CD14-positive monocyte (primary cell): Measurements from ENCODE around the gene OR51V1. TPM values are rescaled to one million over a fixed set of nuclear protein-coding genes. Genes with fewer than 3 reads are reported as not detected.

ENCODE experiments used
- DNase-seq, 3 donors: peaks; one replicate each; pipeline ENCODE4 v3.0.0-alpha.2; 2011 to 2022
- H2AFZ ChIP-seq: 2 replicates; pipeline ENCODE4 v1.6.0; 2012; ENCODE audit warnings: mild to moderate bottlenecking, low read depth, low read length, inconsistent platforms; ENCODE audit not compliant: insufficient read depth, poor library complexity, severe bottlenecking
- H3K27ac ChIP-seq, 2 donors: 1 replicate in 1 of 2; 2 replicates in 1 of 2; pipeline ENCODE4 v1.5.1; 2012 to 2013; ENCODE audit warnings: low read length in 2 of 2, control low read depth in 1 of 2, inconsistent platforms in 1 of 2, low read depth in 1 of 2, mild to moderate bottlenecking in 1 of 2
- H3K27me3 ChIP-seq, 2 donors: one replicate each; pipeline versions ENCODE4 v1.6.0 to v1.6.1; 2011 to 2013; ENCODE audit warnings: low read length in 2 of 2; ENCODE audit not compliant: control insufficient read depth in 2 of 2, insufficient read depth in 2 of 2
- H3K36me3 ChIP-seq, 2 donors: replicated peaks in 1 of 2; 1 replicate in 1 of 2; 2 replicates in 1 of 2; pipeline versions ENCODE4 v1.5.1 to v1.6.1; 2012 to 2013; ENCODE audit warnings: low read length in 2 of 2, control low read depth in 1 of 2, inconsistent platforms in 1 of 2, mild to moderate bottlenecking in 1 of 2; ENCODE audit not compliant: insufficient read depth in 2 of 2, control insufficient read depth in 1 of 2
- H3K4me1 ChIP-seq, 2 donors: 1 replicate in 1 of 2; 2 replicates in 1 of 2; pipeline versions ENCODE4 v1.5.1 to v1.6.1; 2012 to 2013; ENCODE audit warnings: low read length in 2 of 2, control low read depth in 1 of 2, inconsistent platforms in 1 of 2, mild to moderate bottlenecking in 1 of 2, moderate library complexity in 1 of 2; ENCODE audit not compliant: insufficient read depth in 2 of 2, control insufficient read depth in 1 of 2
- H3K4me2 ChIP-seq: replicated peaks from 2 replicates; pipeline ENCODE3; 2012; ENCODE audit warnings: low read length, moderate library complexity, mild to moderate bottlenecking; ENCODE audit not compliant: poor library complexity, severe bottlenecking; ENCODE audit errors: extremely low read depth
- H3K4me3 ChIP-seq, 3 experiments: fragments of 200-600 bp in 1 of 3; sonication (generic) in 1 of 3; replicated peaks in 1 of 3; 1 replicate in 2 of 3; 2 replicates in 1 of 3; pipeline ENCODE4 v1.5.1; 2011 to 2013; ENCODE audit warnings: low read length in 3 of 3, mild to moderate bottlenecking in 3 of 3, control low read depth in 2 of 3, low read depth in 2 of 3, inconsistent platforms in 1 of 3, moderate library complexity in 1 of 3
- H3K79me2 ChIP-seq: 2 replicates; pipeline ENCODE4 v1.6.0; 2012; ENCODE audit warnings: mild to moderate bottlenecking, control low read depth, inconsistent platforms, low read length, moderate library complexity; ENCODE audit not compliant: insufficient read depth
- H3K9ac ChIP-seq: 2 replicates; pipeline ENCODE4 v1.6.0; 2017; ENCODE audit warnings: low read length, mild to moderate bottlenecking; ENCODE audit not compliant: insufficient read depth, poor library complexity, severe bottlenecking
- H3K9me3 ChIP-seq, 2 donors: replicated peaks in 1 of 2; 1 replicate in 1 of 2; 2 replicates in 1 of 2; pipeline versions ENCODE4 v1.5.1 to v1.6.1; 2012 to 2013; ENCODE audit warnings: low read length in 2 of 2, control low read depth in 1 of 2; ENCODE audit not compliant: control insufficient read depth in 1 of 2, insufficient read depth in 1 of 2
- H4K20me1 ChIP-seq: 2 replicates; pipeline ENCODE4 v1.6.0; 2012; ENCODE audit warnings: mild to moderate bottlenecking, low read length, control low read depth, moderate library complexity; ENCODE audit not compliant: insufficient read depth
- H3K27ac Mint-ChIP-seq, 7 donors: one replicate each; pipeline ENCODE4 v1.8.0; 2020; ENCODE audit warnings: mild to moderate bottlenecking in 7 of 7, mixed read lengths in 7 of 7, moderate library complexity in 6 of 7, inconsistent platforms in 2 of 7
- H3K27me3 Mint-ChIP-seq, 3 donors: one replicate each; pipeline ENCODE4 v1.8.0; 2021 to 2022; ENCODE audit warnings: low read depth in 3 of 3, mild to moderate bottlenecking in 3 of 3, mixed read lengths in 3 of 3, moderate library complexity in 3 of 3, inconsistent platforms in 1 of 3
- H3K36me3 Mint-ChIP-seq, 2 donors: one replicate each; pipeline ENCODE4 v1.8.0; 2020; ENCODE audit warnings: mixed read lengths in 2 of 2, inconsistent platforms in 1 of 2, mild to moderate bottlenecking in 1 of 2
- H3K4me1 Mint-ChIP-seq: one replicate; pipeline ENCODE4 v1.8.0; 2020; ENCODE audit warnings: mild to moderate bottlenecking, mixed read lengths
- H3K4me3 Mint-ChIP-seq, 2 donors: one replicate each; pipeline ENCODE4 v1.8.0; 2020; ENCODE audit warnings: mild to moderate bottlenecking in 2 of 2, mixed read lengths in 2 of 2, moderate library complexity in 1 of 2
- H3K9me3 Mint-ChIP-seq, 7 donors: one replicate each; pipeline ENCODE4 v1.8.0; 2020 to 2022; ENCODE audit warnings: mixed read lengths in 7 of 7, mild to moderate bottlenecking in 6 of 7, moderate library complexity in 6 of 7, inconsistent platforms in 2 of 7
- whole genome bisulfite sequencing: methylation state at CpG from one replicate; pipeline ENCODE4 v1.1.5; 2013; ENCODE audit warnings: missing lambda C conversion rate; ENCODE audit not compliant: insufficient coverage; 5-methylcytosine and 5-hydroxymethylcytosine counted together
- intact Hi-C, 2 donors: fragments of 100-400 bp; cut with micrococcal nuclease; formaldehyde crosslinking; loops; one replicate each; pipeline versions ENCODE4 v1.15.0 to v1.15.1; 2023
- polyA plus RNA-seq, 3 donors: library from polyadenylated mRNA; depleted of rRNA in 1 of 3; unstranded in 2 of 3; stranded (reverse) in 1 of 3; fragments of 300-500 nt in 2 of 3; fragments of >200 nt in 1 of 3; fragmentation: Illumina TruSeq in 2 of 3; gene quantifications; 1 replicate in 2 of 3; 2 replicates in 1 of 3; pipeline ENCODE4 v1.2.3, GENCODE V29; 2012 to 2021
- TF ChIP-seq, protein P1 (sequence below): fragments of 200-600 bp; IDR thresholded peaks from one replicate; pipeline ENCODE4 v1.8.0; 2022; ENCODE audit warnings: antibody characterized with exemption, mild to moderate bottlenecking

Gene OR51V1
- polyA plus RNA-seq, 3 donors, result not detected

GRCh38 chr11:5154657-5155056, 45.8 kb downstream of the OR51V1 start, which contains the start of gene OR52A1:
TSS of gene OR52A1 (minus strand) at chr11:5154757. CDS start at chr11:5152369, 2,388 bp downstream.
- H2AFZ ChIP-seq, result no peak within 1 kb of the TSS
- H3K4me3 ChIP-seq, result no peak within 1 kb of the TSS
- whole genome bisulfite sequencing, result 100% methylated on average over 1 of the region's 3 CpGs
- peaks cover 0 to 1% (median 0%) of the 10 kb centered on the region in 3 donors for H3K27me3 Mint-ChIP-seq
- no peak within 1 kb of the TSS for H3K4me2 ChIP-seq
- H4K20me1 ChIP-seq, result no peaks in the 10 kb centered on the region
- no peaks in the 10 kb centered on the region for H3K79me2 ChIP-seq
- no peaks in the 10 kb centered on the region for H3K27me3 ChIP-seq
- no peaks in the 10 kb centered on the region for H3K36me3 Mint-ChIP-seq
- H3K4me1 Mint-ChIP-seq, result no peaks in the 10 kb centered on the region
- intact Hi-C loops, result loop anchor here in 1 of 2 donors (10.0 kb wide), 1 partner anchor 60 kb away; no protein-coding TSS in a partner anchor
- no peak within 1 kb of the TSS for H3K9ac ChIP-seq
- H3K27ac ChIP-seq, result no peak within 1 kb of the TSS
- no peaks in the 10 kb centered on the region for H3K9me3 ChIP-seq
- H3K4me3 Mint-ChIP-seq, result no peak within 1 kb of the TSS
- H3K9me3 Mint-ChIP-seq, result peaks cover 0 to 4% (median 0%) of the 10 kb centered on the region in 7 donors
- TF ChIP-seq, protein P1, sequence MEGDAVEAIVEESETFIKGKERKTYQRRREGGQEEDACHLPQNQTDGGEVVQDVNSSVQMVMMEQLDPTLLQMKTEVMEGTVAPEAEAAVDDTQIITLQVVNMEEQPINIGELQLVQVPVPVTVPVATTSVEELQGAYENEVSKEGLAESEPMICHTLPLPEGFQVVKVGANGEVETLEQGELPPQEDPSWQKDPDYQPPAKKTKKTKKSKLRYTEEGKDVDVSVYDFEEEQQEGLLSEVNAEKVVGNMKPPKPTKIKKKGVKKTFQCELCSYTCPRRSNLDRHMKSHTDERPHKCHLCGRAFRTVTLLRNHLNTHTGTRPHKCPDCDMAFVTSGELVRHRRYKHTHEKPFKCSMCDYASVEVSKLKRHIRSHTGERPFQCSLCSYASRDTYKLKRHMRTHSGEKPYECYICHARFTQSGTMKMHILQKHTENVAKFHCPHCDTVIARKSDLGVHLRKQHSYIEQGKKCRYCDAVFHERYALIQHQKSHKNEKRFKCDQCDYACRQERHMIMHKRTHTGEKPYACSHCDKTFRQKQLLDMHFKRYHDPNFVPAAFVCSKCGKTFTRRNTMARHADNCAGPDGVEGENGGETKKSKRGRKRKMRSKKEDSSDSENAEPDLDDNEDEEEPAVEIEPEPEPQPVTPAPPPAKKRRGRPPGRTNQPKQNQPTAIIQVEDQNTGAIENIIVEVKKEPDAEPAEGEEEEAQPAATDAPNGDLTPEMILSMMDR, result no peak
- H3K4me1 ChIP-seq, result no peaks in the 10 kb centered on the region
- DNase-seq, result no peak
- H3K36me3 ChIP-seq, result no peaks in the 10 kb centered on the region
- H3K27ac Mint-ChIP-seq, result no peak within 1 kb of the TSS

- TF ChIP-seq, protein P1, result no peak
- intact Hi-C loops, result loop anchor here in 1 of 2 donors (10.0 kb wide), 1 partner anchor 61 kb away; no protein-coding TSS in a partner anchor
- WGBS, result no CpG with 5 or more reads among the region's 3 CpGs
- H2AFZ ChIP-seq, result no peak overlapping the region
- Mint-ChIP-seq H3K36me3 (no peaks in the 10 kb centered on the region), H3K4me1 (no peaks in the 10 kb centered on the region), H3K4me3 (no peak overlapping the region), H3K27me3 (no peaks in the 10 kb centered on the region), H3K27ac (no peak overlapping the region), H3K9me3 (peaks cover 0 to 4% (median 0%) of the 10 kb centered on the region in 7 donors)
- no peaks in the 10 kb centered on the region for H3K79me2 ChIP-seq
- H3K9me3 ChIP-seq, result no peaks in the 10 kb centered on the region
- DNase-seq, result no peak
- H3K4me3 ChIP-seq, result no peak overlapping the region
- no peak overlapping the region for H3K27ac ChIP-seq
- no peaks in the 10 kb centered on the region for H3K4me1 ChIP-seq
- no peaks in the 10 kb centered on the region for H3K36me3 ChIP-seq
- H3K4me2 ChIP-seq, result no peak overlapping the region
- no peaks in the 10 kb centered on the region for H3K27me3 ChIP-seq
- no peak overlapping the region for H3K9ac ChIP-seq
- H4K20me1 ChIP-seq, result no peaks in the 10 kb centered on the region
These were observed 46.7 kb downstream of the OR51V1 start for GRCh38 chr11:5153574-5154431.
